Kidney (tissue), 14 donors: ENCODE results near the gene MNT. TPM values are rescaled to one million over a fixed set of nuclear protein-coding genes. Genes with fewer than 3 reads are reported as not detected.
A peak's percentile ranks its signal among the peaks of the same experiment; 100 is the strongest.

Experiments
- DNase-seq, 5 donors: peaks; one replicate each; pipeline ENCODE4 v3.0.0-alpha.2; 2013 to 2020
- FAIRE-seq: peaks from 2 replicates; lab custom pipeline; 2012; peaks lifted over from hg19 to GRCh38; lab: Jason Lieb, UNC
- H3K27ac ChIP-seq, 2 donors: one replicate each; pipeline ENCODE4 v1.7.0; 2013; ENCODE audit warnings: low read depth in 2 of 2, low read length in 2 of 2, inconsistent platforms in 1 of 2
- H3K27me3 ChIP-seq: one replicate; pipeline ENCODE4 v1.7.1; 2013; ENCODE audit warnings: low read length, inconsistent platforms; ENCODE audit not compliant: control insufficient read depth, insufficient read depth
- H3K36me3 ChIP-seq, 3 donors: one replicate each; pipeline versions ENCODE4 v1.7.0 to v1.7.1; 2013; ENCODE audit warnings: low read length in 3 of 3, control low read depth in 1 of 3, inconsistent platforms in 1 of 3; ENCODE audit not compliant: insufficient read depth in 3 of 3, control insufficient read depth in 2 of 3
- H3K4me1 ChIP-seq, 3 donors: one replicate each; pipeline versions ENCODE4 v1.7.0 to v1.7.1; 2013; ENCODE audit warnings: low read length in 3 of 3, inconsistent platforms in 1 of 3, low read depth in 1 of 3; ENCODE audit not compliant: control insufficient read depth in 2 of 3, insufficient read depth in 2 of 3
- H3K4me3 ChIP-seq, 3 donors: one replicate each; pipeline versions ENCODE4 v1.7.0 to v1.8.1; 2013; ENCODE audit warnings: low read length in 3 of 3, control low read depth in 1 of 3, inconsistent platforms in 1 of 3
- H3K9ac ChIP-seq, 3 donors: one replicate each; pipeline versions ENCODE4 v1.7.0 to v1.7.1; 2013; ENCODE audit warnings: low read length in 3 of 3, control low read depth in 1 of 3, inconsistent platforms in 1 of 3
- H3K9me3 ChIP-seq, 3 donors: one replicate each; pipeline versions ENCODE4 v1.7.0 to v1.7.1; 2013; ENCODE audit warnings: low read length in 3 of 3, control low read depth in 1 of 3, inconsistent platforms in 1 of 3; ENCODE audit not compliant: control insufficient read depth in 2 of 3, insufficient read depth in 1 of 3
- CTCF ChIP-seq: IDR thresholded peaks from 3 replicates; pipeline ENCODE4 v1.5.1; 2012; ENCODE audit warnings: mild to moderate bottlenecking, moderate library complexity, borderline replicate concordance; ENCODE audit not compliant: insufficient read depth; ENCODE audit errors: extremely low read depth
- intact Hi-C: fragments of 100-400 bp; cut with DNase I; formaldehyde crosslinking; loops from one replicate; pipeline ENCODE4 v1.11.1; 2022
- polyA plus RNA-seq: library from polyadenylated mRNA; stranded (reverse); fragments of 350-450 nt; fragmentation: Illumina TruSeq; extraction: RNeasy Lipid Tissue Mini Kit (QIAGEN cat#74804); gene quantifications from one replicate; pipeline ENCODE4 v1.2.3, GENCODE V29; 2014; ENCODE audit warnings: low read depth, low replicate concordance; ENCODE audit not compliant: insufficient read depth
- total RNA-seq: library from RNA; stranded (reverse); fragmentation: NEBNext Ultra II Directional; extraction: Animal tissue kit (Norgen Biotek cat#: 25700); gene quantifications from one replicate; pipeline ENCODE4 v1.2.1, GENCODE V29; 2021
- donor health status: control.
- donor health status: control.
- donor health status: control.
- donor health status: control.
- donor health status: control.
- donor health status: DM: yes; HTN: yes; CAD: no.
- donor health status: Normal renal cell carcinoma (clear cell type).

Gene MNT
- total and polyA plus RNA-seq, 2 donors from 2014 or later = 3.7 to 39.8 TPM

GRCh38 chr17:2391597-2392251 lies 9.1 kb downstream of the MNT start:
- H3K9me3 ChIP-seq = no peaks in the 10 kb centered on the region
- peak overlapping the region in 1 of 3 donors; percentile 59 for H3K9ac ChIP-seq
- H3K4me1 ChIP-seq = peaks cover 5 to 30% (median 30%) of the 10 kb centered on the region in 3 donors
- peaks cover 0 to 9% (median 0%) of the 10 kb centered on the region in 3 donors for H3K36me3 ChIP-seq
- H3K27me3 ChIP-seq = no peaks in the 10 kb centered on the region
- peak overlapping the region; percentile 81 to 88 for H3K27ac ChIP-seq
- no peak for TF ChIP-seq CTCF
- FAIRE-seq (no peak), DNase-seq (peak in 1 of 5 donors; percentile 78)
- intact Hi-C loops = no loop called here
- peak overlapping the region in 2 of 3 donors; percentile 51 to 64 for H3K4me3 ChIP-seq

- no peak overlapping the region for H3K4me3 ChIP-seq
- no peak overlapping the region for H3K27ac ChIP-seq
- DNase-seq (peak in 1 of 5 donors; percentile 71), FAIRE-seq (no peak)
- peaks cover 0 to 25% (median 18%) of the 10 kb centered on the region in 3 donors for H3K4me1 ChIP-seq
- H3K9me3 ChIP-seq = no peaks in the 10 kb centered on the region
- intact Hi-C loops = no loop called here
- H3K9ac ChIP-seq = no peak overlapping the region
- no peak for TF ChIP-seq CTCF
- H3K36me3 ChIP-seq = peaks cover 0 to 9% (median 0%) of the 10 kb centered on the region in 3 donors
- no peaks in the 10 kb centered on the region for H3K27me3 ChIP-seq
These were observed 10.5 kb downstream of the MNT start for GRCh38 chr17:2390199-2390836.

GRCh38 chr17:2388683-2389055 lies 12.2 kb downstream of the MNT start:
- FAIRE-seq (no peak), DNase-seq (peak in 2 of 5 donors; percentile 58 to 71)
- H3K9ac ChIP-seq = no peak overlapping the region
- no peaks in the 10 kb centered on the region for H3K9me3 ChIP-seq
- peaks cover 2 to 19% (median 16%) of the 10 kb centered on the region in 3 donors for H3K4me1 ChIP-seq
- H3K4me3 ChIP-seq = no peak overlapping the region
- H3K27ac ChIP-seq = no peak overlapping the region
- peaks cover 0 to 9% (median 0%) of the 10 kb centered on the region in 3 donors for H3K36me3 ChIP-seq
- H3K27me3 ChIP-seq = no peaks in the 10 kb centered on the region
- intact Hi-C loops = no loop called here
- TF ChIP-seq CTCF = no peak
